Naive thymus-derived CD4-positive, alpha-beta T cell (primary cell): ENCODE data around the gene ZNF28. TPM values are rescaled to one million over a fixed set of nuclear protein-coding genes. Genes with fewer than 3 reads are reported as not detected.
"Not testable (repeated sequence)": the region's sequence is repeated elsewhere in the genome, so short reads cannot be mapped to it uniquely, and the experiment has no call there.

Source experiments
- ATAC-seq: fragments of 150-1000 bp; cut with Tn5 transposase; 2 replicates; pipeline ENCODE4 v1.10.0; 2021; ENCODE audit warnings: mild to moderate bottlenecking, moderate library complexity
- CTCF ChIA-PET: fragments of 350-600 bp; sonication (Branson Sonifier 250); formaldehyde crosslinking; loops from one replicate; lab custom pipeline; 2021; ENCODE audit warnings: antibody characterized with exemption; lab: Charles Lee
- POLR2A ChIA-PET: fragments of 350-600 bp; sonication (Branson Sonifier 250); formaldehyde crosslinking; loops from one replicate; lab custom pipeline; 2021; ENCODE audit warnings: antibody characterized with exemption, inconsistent platforms; lab: Charles Lee
- DNase-seq, 9 donors: peaks; one replicate each; pipeline versions ENCODE4 v3.0.0 to v3.0.0-alpha.2; 2020 to 2022; ENCODE audit warnings: mixed read lengths in 1 of 9
- H3K27ac ChIP-seq: one replicate; pipeline ENCODE4 v1.7.0; 2013; ENCODE audit warnings: mild to moderate bottlenecking, low read depth, low read length, moderate library complexity
- H3K27me3 ChIP-seq, 2 donors: one replicate each; pipeline ENCODE4 v1.7.0; 2013; ENCODE audit warnings: low read length in 2 of 2, mild to moderate bottlenecking in 2 of 2, moderate library complexity in 2 of 2; ENCODE audit not compliant: control insufficient read depth in 2 of 2, insufficient read depth in 2 of 2
- H3K36me3 ChIP-seq, 3 experiments: 1 replicate in 2 of 3; 2 replicates in 1 of 3; pipeline ENCODE4 v1.7.0; 2013; ENCODE audit warnings: low read length in 3 of 3, mild to moderate bottlenecking in 3 of 3, moderate library complexity in 1 of 3; ENCODE audit not compliant: insufficient read depth in 3 of 3, control insufficient read depth in 2 of 3
- H3K4me1 ChIP-seq, 2 donors: one replicate each; pipeline ENCODE4 v1.7.0; 2013; ENCODE audit warnings: low read length in 2 of 2, mild to moderate bottlenecking in 2 of 2, moderate library complexity in 1 of 2; ENCODE audit not compliant: control insufficient read depth in 2 of 2, insufficient read depth in 2 of 2
- H3K4me3 ChIP-seq: 2 replicates; pipeline ENCODE4 v1.7.0; 2013; ENCODE audit warnings: mild to moderate bottlenecking, low read length
- H3K9me3 ChIP-seq, 3 experiments: 1 replicate in 2 of 3; 2 replicates in 1 of 3; pipeline ENCODE4 v1.7.0; 2013; ENCODE audit warnings: low read length in 3 of 3; ENCODE audit not compliant: control insufficient read depth in 2 of 3
- H3K27ac Mint-ChIP-seq, 9 donors: one replicate each; pipeline ENCODE4 v1.8.0; 2020 to 2022; ENCODE audit warnings: mixed read lengths in 9 of 9, mild to moderate bottlenecking in 8 of 9, moderate library complexity in 5 of 9, inconsistent platforms in 2 of 9
- H3K27me3 Mint-ChIP-seq, 5 donors: one replicate each; pipeline ENCODE4 v1.8.0; 2021 to 2022; ENCODE audit warnings: mixed read lengths in 5 of 5, mild to moderate bottlenecking in 1 of 5
- H3K36me3 Mint-ChIP-seq, 5 donors: one replicate each; pipeline ENCODE4 v1.8.0; 2020 to 2022; ENCODE audit warnings: mixed read lengths in 5 of 5, mild to moderate bottlenecking in 3 of 5, inconsistent platforms in 1 of 5
- H3K4me1 Mint-ChIP-seq, 7 donors: one replicate each; pipeline ENCODE4 v1.8.0; 2020 to 2022; ENCODE audit warnings: mixed read lengths in 7 of 7, mild to moderate bottlenecking in 3 of 7, inconsistent platforms in 1 of 7
- H3K4me3 Mint-ChIP-seq, 10 donors: one replicate each; pipeline ENCODE4 v1.8.0; 2020 to 2022; ENCODE audit warnings: mild to moderate bottlenecking in 10 of 10, mixed read lengths in 10 of 10, moderate library complexity in 6 of 10, inconsistent platforms in 2 of 10
- H3K9me3 Mint-ChIP-seq, 11 donors: one replicate each; pipeline ENCODE4 v1.8.0; 2020 to 2022; ENCODE audit warnings: mixed read lengths in 11 of 11, mild to moderate bottlenecking in 4 of 11, inconsistent platforms in 1 of 11, moderate library complexity in 1 of 11
- intact Hi-C, 2 donors: fragments of 100-400 bp; cut with micrococcal nuclease; formaldehyde crosslinking; loops; one replicate each; pipeline ENCODE4 v1.15.1; 2023
- polyA plus RNA-seq, 2 donors: library from polyadenylated mRNA; unstranded; fragments of 300-500 nt; fragmentation: Illumina TruSeq; gene quantifications; one replicate each; pipeline ENCODE4 v1.2.3, GENCODE V29; 2021
- total RNA-seq, 6 experiments: library from RNA in 5 of 6; stranded (reverse) in 5 of 6; gene quantifications; 1 replicate in 5 of 6; 2 replicates in 1 of 6; pipeline ENCODE4 v1.2.3 and lab custom pipeline; 2021 to 2026

Gene ZNF28
- total and polyA plus RNA-seq, 7 experiments from 2014 or later: 6.5 to 26.0 (median 14.4) TPM

DNA sequence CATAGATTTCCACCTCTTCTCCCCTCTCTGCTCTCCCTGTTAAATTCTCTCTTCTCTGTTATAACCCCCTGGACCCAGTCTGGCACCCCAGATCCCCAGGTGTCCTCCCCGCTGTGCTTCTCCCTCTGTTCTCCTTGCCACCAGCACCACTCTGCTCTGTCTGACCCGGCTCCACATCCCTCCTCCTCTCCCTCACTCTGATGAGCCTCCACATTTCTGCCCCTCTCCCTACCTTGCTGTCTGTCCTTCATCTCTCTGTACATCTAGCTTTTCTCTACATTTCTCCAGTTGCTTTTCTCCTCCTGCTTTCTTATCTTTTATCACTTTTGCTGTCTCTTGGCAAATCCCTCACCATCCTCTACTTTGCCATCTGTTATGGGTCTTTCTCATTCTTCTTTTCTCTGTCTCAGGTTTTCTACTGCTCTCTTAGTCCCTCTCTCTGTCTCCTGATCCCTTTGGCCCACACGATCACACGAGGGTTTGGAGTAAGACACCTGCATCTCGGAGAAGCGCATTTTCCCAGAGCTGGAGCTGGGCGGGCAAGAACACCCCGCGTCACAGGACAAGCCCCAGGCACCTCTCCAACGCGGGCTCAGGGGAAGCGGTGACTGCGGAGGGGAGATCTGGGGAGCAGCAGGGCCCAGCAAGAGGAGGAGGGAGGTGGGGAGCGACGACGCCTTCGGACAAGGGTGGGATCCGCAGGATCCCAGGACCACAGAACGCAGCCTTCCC lies 795 bp downstream of the ZNF28 start:
- Mint-ChIP-seq H3K27ac (peak overlapping the region; percentile 60 to 90 (median 84)), H3K4me3 (peak overlapping the region; percentile 79 to 97 (median 92)), H3K9me3 (peaks cover 0 to 74% (median 27%) of the 10 kb centered on the region in 11 donors), H3K36me3 (peaks cover 14 to 39% (median 36%) of the 10 kb centered on the region in 5 donors), H3K4me1 (peaks cover 11 to 29% (median 17%) of the 10 kb centered on the region in 7 donors)
- CTCF ChIA-PET, H3K27me3 ChIP-seq, H3K9me3 ChIP-seq, H3K4me1 ChIP-seq, H3K27me3 Mint-ChIP-seq, POLR2A ChIA-PET: not testable (repeated sequence)
- DNase-seq: peak in 4 of 9 donors; percentile 8 to 36 (median 13)
- ATAC-seq: peak; percentile 23
- peak overlapping the region; percentile 71 for H3K27ac ChIP-seq
- intact Hi-C loops: loop anchor here in 1 of 2 donors (1.0 to 5.0 kb wide), 3 partner anchors 37 to 551 kb away; partner anchors contain the start of genes ZNF468 and ZNF766
- peaks cover 0 to 23% (median 4%) of the 10 kb centered on the region in 3 experiments for H3K36me3 ChIP-seq
- H3K4me3 ChIP-seq: peak overlapping the region; percentile 71

DNA sequence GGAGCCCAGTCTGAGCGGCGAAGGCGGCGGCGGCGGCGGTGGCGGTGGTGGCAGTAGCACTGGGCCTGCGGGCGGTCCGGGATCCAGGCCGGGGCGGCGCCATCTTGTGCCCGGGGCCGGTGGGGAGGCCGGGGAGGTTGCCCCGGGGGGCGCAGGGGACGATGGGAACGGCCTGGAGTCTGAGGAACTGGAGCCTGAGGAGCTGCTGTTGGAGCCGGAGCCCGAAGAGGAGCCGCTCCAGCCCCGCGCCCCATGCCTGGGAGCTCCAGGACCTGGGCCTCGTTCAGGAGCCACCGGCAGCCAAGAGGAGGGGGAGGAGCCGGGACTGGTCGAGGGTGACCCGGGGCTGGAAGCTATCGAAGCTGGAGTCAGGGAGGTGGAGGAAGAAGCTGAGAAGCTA lies 11.6 kb downstream of the ZNF28 start:
- Mint-ChIP-seq H3K27me3 (no peaks in the 10 kb centered on the region), H3K36me3 (peaks cover 27 to 67% (median 56%) of the 10 kb centered on the region in 5 donors), H3K4me1 (no peaks in the 10 kb centered on the region), H3K9me3 (peaks cover 0 to 74% (median 38%) of the 10 kb centered on the region in 11 donors), H3K4me3 (no peak overlapping the region), H3K27ac (no peak overlapping the region)
- H3K27me3 ChIP-seq: no peaks in the 10 kb centered on the region
- intact Hi-C loops: no loop called here
- peaks cover 4 to 60% (median 4%) of the 10 kb centered on the region in 3 experiments for H3K36me3 ChIP-seq
- H3K4me3 ChIP-seq: no peak overlapping the region
- POLR2A ChIA-PET: no interaction called here
- peaks cover 0 to 45% (median 4%) of the 10 kb centered on the region in 3 experiments for H3K9me3 ChIP-seq
- no peaks in the 10 kb centered on the region for H3K4me1 ChIP-seq
- H3K27ac ChIP-seq: no peak overlapping the region
- no peak for ATAC-seq
- CTCF ChIA-PET: no interaction called here
- no peak for DNase-seq

DNA sequence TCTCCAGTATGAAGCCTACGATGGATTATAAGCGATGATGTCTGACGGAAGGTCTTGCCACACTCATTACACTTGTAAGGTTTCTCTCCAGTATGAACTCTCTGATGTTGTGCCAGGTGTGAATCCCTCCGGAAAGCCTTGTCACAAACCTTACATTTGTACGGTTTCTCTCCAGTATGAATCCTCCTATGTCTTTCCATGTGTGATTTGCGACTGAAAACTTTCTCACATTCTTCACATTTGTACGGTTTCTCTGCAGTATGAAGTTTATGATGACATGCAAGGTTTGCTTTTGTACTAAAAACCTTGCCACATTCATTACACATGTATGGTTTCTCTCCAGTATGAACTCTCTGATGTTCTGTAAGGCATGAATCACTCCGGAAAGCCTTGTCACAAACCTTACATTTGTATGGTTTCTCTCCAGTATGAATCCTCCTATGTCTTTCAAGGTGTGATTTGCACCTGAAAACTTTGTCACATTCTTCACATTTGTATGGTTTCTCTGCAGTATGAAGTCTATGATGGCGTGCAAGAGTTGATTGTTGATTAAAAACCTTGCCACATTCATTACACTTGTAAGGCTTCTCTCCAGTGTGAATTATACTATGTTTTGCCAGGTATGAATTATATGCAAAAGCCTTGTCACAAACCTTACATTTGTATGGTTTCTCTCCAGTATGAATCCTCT lies 21.3 kb downstream of the ZNF28 start:
- H3K9me3 ChIP-seq: peaks cover 24 to 90% (median 42%) of the 10 kb centered on the region in 3 experiments
- H3K27ac ChIP-seq, H3K4me1 ChIP-seq, ATAC-seq, DNase-seq, H3K4me3 Mint-ChIP-seq, intact Hi-C loops, CTCF ChIA-PET, POLR2A ChIA-PET, H3K27me3 ChIP-seq, H3K4me1 Mint-ChIP-seq, H3K27ac Mint-ChIP-seq, H3K27me3 Mint-ChIP-seq: not testable (repeated sequence)
- peaks cover 23 to 98% (median 77%) of the 10 kb centered on the region in 11 donors for H3K9me3 Mint-ChIP-seq
- peaks cover 49 to 87% (median 60%) of the 10 kb centered on the region in 5 donors for H3K36me3 Mint-ChIP-seq
- peaks cover 12 to 48% (median 25%) of the 10 kb centered on the region in 3 experiments for H3K36me3 ChIP-seq
- peak overlapping the region; percentile 14 for H3K4me3 ChIP-seq

DNA sequence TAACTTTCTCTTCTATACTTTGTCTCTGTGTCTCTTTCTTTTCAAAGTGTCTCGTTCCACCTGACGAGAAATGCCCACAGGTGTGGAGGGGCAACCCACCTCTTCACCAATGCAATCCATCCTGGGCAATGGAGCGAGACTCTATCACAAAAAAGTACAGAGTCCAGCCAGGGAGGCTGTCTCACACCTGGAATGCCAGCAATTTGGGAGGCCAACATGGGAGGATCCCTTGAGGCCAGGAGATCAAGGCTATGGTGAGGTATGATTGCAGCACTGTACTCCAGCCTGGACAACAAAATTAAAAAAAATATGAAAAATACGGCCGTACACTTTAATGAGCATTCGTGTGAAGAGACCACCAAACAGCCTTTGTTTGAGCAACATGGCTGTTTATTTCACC lies 32.0 kb downstream of the ZNF28 start:
- DNase-seq (no peak), ATAC-seq (no peak)
- peak overlapping the region in 6 of 10 donors; percentile 6 to 92 (median 42) for H3K4me3 Mint-ChIP-seq
- H3K9me3 Mint-ChIP-seq: peaks cover 10 to 87% (median 34%) of the 10 kb centered on the region in 11 donors
- Histone ChIP-seq H3K27ac (no peak overlapping the region), H3K9me3 (peaks cover 0 to 10% (median 5%) of the 10 kb centered on the region in 3 experiments), H3K36me3 (no peaks in the 10 kb centered on the region), H3K4me3 (no peak overlapping the region), H3K4me1 (peaks cover 0 to 3% of the 10 kb centered on the region in 2 donors), H3K27me3 (no peaks in the 10 kb centered on the region)
- H3K27me3 Mint-ChIP-seq: no peaks in the 10 kb centered on the region
- ChIA-PET CTCF (no interaction called here), POLR2A (no interaction called here)
- peaks cover 19 to 35% (median 30%) of the 10 kb centered on the region in 7 donors for H3K4me1 Mint-ChIP-seq
- intact Hi-C loops: loop anchor here (5.0 to 10.0 kb wide), 3 partner anchors 108 to 175 kb away; partner anchors contain the start of genes ZNF320 (in 1 of the 2), ZNF816 (in 1 of the 2) and ZNF888 (in 1 of the 2)
- H3K36me3 Mint-ChIP-seq: peaks cover 10 to 33% (median 24%) of the 10 kb centered on the region in 5 donors
- no peak overlapping the region for H3K27ac Mint-ChIP-seq

DNA sequence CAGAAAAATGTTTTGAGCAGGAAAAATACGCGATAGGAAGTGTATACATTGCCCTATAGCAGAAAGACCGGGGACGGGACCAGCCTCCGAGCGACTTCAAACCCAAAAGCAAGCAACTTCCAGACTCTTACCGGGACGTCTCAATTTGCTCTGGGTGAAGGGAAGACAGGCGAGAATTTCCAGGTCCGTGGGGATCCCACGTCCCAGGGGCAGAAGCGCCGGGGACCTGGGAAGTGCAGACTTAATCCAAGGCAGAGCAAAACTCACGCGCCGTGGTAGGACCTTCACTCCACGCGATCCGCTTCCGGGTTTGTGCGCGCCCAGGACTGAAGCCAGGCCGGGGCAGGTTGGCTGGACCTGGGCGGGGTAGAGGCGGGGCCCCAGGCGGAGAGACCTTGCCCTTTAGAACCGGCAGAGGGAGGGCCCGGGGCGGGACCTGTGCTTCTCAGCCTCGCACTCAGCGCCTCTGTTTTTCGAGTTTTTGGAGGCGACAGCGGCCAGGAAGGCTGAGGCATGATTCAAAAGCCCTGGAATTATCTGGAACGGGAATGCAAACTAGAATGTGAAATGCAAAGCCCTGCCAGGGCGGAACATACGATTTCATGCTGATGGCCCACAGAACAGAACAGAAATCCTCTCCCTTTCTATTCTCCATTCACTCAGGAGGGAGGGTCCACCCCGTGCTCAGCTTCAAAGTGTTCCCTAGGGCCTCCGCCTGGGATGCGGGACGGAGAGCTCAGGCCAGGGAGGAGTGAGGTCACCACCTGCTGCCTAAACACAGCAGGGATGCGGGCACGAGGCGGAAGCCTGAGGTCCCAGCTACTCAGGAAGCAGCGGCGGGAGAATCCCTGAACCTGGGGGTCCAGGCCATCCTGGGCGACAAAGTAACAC lies 34.7 kb downstream of the ZNF28 start, which contains the start of gene ZNF600:
TSS of gene ZNF600 (minus strand) at position 328 of the 891 bp plus-strand sequence. CDS start 7,903 bp downstream, outside the sequence.
- H3K4me3 ChIP-seq: peak within 1 kb of the TSS; percentile 60
- H3K4me1 ChIP-seq, POLR2A ChIA-PET, H3K27me3 ChIP-seq, H3K36me3 ChIP-seq, H3K27me3 Mint-ChIP-seq: not testable (repeated sequence)
- intact Hi-C loops: loop anchor here (1.0 to 10.0 kb wide), 5 partner anchors 52 to 178 kb away; partner anchors contain the start of genes ZNF320 (in 1 of the 2), ZNF611 (in 1 of the 2), ZNF816 (in 1 of the 2) and ZNF83 (in 1 of the 2)
- H3K27ac ChIP-seq: peak within 1 kb of the TSS; percentile 70
- H3K4me1 Mint-ChIP-seq: peaks cover 19 to 35% (median 32%) of the 10 kb centered on the region in 7 donors
- peak within 1 kb of the TSS; percentile 83 to 96 (median 92) for H3K4me3 Mint-ChIP-seq
- peaks cover 3 to 41% (median 39%) of the 10 kb centered on the region in 5 donors for H3K36me3 Mint-ChIP-seq
- peaks cover 0 to 11% (median 0%) of the 10 kb centered on the region in 3 experiments for H3K9me3 ChIP-seq
- DNase-seq (peak; percentile 33 to 65 (median 45)), ATAC-seq (peak; percentile 98)
- CTCF ChIA-PET: interaction anchor here (0.6 kb wide), 1 partner anchor 370 kb away, joined by 3 read pairs; no protein-coding TSS in a partner anchor
- H3K9me3 Mint-ChIP-seq: peaks cover 7 to 88% (median 31%) of the 10 kb centered on the region in 11 donors
- H3K27ac Mint-ChIP-seq: peak within 1 kb of the TSS; percentile 28 to 97 (median 81)
